Measurements from ENCODE around the gene PRIM1. TPM values are rescaled to one million over a fixed set of nuclear protein-coding genes. Genes with fewer than 3 reads are reported as not detected.

Gene PRIM1
- polyA plus RNA-seq, 3 donors = 3.6 to 6.3 (median 5.6) TPM

GRCh38 chr12:56725723-56726102 lies 26.4 kb downstream of the PRIM1 start:
- intact Hi-C loops (cut with micrococcal nuclease) = loop anchor here (1.0 to 10.0 kb wide), 3 partner anchors 37 to 81 kb away; partner anchors contain the start of genes PTGES3 (in 2 of the 2) and ATP5F1B (in 1 of the 2)
- peaks cover 34% of the 10 kb centered on the region for H4K20me1 ChIP-seq (ENCODE audit: insufficient read depth, low read length)
- H2AFZ ChIP-seq (ENCODE audit: insufficient read depth, low read depth, low read length, poor library complexity, severe bottlenecking) = peak overlapping the region; percentile 82
- peaks cover 73% of the 10 kb centered on the region for H3K79me2 ChIP-seq (ENCODE audit: insufficient read depth, low read length)
- peak overlapping the region; percentile 67 to 99 (median 98) for H3K4me3 ChIP-seq (replicated peaks in 1 of 3; ENCODE audit: low read depth in 2 of 3, low read length in 3 of 3)
- Mint-ChIP-seq H3K4me3 (peak overlapping the region; percentile 98), H3K27ac (peak overlapping the region; percentile 97 to 99 (median 98)), H3K4me1 (peaks cover 43% of the 10 kb centered on the region), H3K36me3 (peaks cover 18 to 23% of the 10 kb centered on the region in 2 donors), H3K9me3 (no peaks in the 10 kb centered on the region), H3K27me3 (ENCODE audit: low read depth in 3 of 3) (peaks cover 0 to 2% (median 0%) of the 10 kb centered on the region in 3 donors)
- no peak for TF ChIP-seq CTCF (IDR thresholded peaks at IDR 0.05)
- no peaks in the 10 kb centered on the region for H3K9me3 ChIP-seq (replicated peaks in 1 of 2; ENCODE audit: control insufficient read depth in 1 of 2, insufficient read depth in 1 of 2, low read length in 2 of 2)
- peak overlapping the region; percentile 93 to 97 for H3K27ac ChIP-seq (ENCODE audit: low read depth in 1 of 2, low read length in 2 of 2)
- H3K9ac ChIP-seq (ENCODE audit: insufficient read depth, low read length, poor library complexity, severe bottlenecking) = peak overlapping the region; percentile 90
- no CpG with 5 or more reads among the region's 7 CpGs for WGBS (ENCODE audit: insufficient coverage)
- H3K27me3 ChIP-seq (ENCODE audit: control insufficient read depth in 2 of 2, insufficient read depth in 2 of 2, low read length in 2 of 2) = no peaks in the 10 kb centered on the region
- H3K36me3 ChIP-seq (replicated peaks in 1 of 2; ENCODE audit: control insufficient read depth in 1 of 2, insufficient read depth in 2 of 2, low read length in 2 of 2) = peaks cover 5 to 20% of the 10 kb centered on the region in 2 donors
- peak overlapping the region; percentile 89 for H3K4me2 ChIP-seq (replicated peaks; ENCODE audit: extremely low read depth, low read length, poor library complexity, severe bottlenecking)
- peaks cover 41 to 54% of the 10 kb centered on the region in 2 donors for H3K4me1 ChIP-seq (ENCODE audit: control insufficient read depth in 1 of 2, insufficient read depth in 2 of 2, low read length in 2 of 2)
- no peak for DNase-seq

GRCh38 chr12:56724972-56725722 lies 27.0 kb downstream of the PRIM1 start, which contains the start of gene NACA:
TSS of gene NACA (minus strand) at chr12:56725299. CDS start at chr12:56724521, 778 bp downstream.
- peak; percentile 98 to 99 (median 99) for DNase-seq
- Histone ChIP-seq H4K20me1 (ENCODE audit: insufficient read depth, low read length) (peaks cover 40% of the 10 kb centered on the region), H3K9ac (ENCODE audit: insufficient read depth, low read length, poor library complexity, severe bottlenecking) (peak within 1 kb of the TSS; percentile 90), H2AFZ (ENCODE audit: insufficient read depth, low read depth, low read length, poor library complexity, severe bottlenecking) (peak within 1 kb of the TSS; percentile 82), H3K79me2 (ENCODE audit: insufficient read depth, low read length) (peaks cover 78% of the 10 kb centered on the region), H3K27me3 (ENCODE audit: control insufficient read depth in 2 of 2, insufficient read depth in 2 of 2, low read length in 2 of 2) (no peaks in the 10 kb centered on the region), H3K36me3 (replicated peaks in 1 of 2; ENCODE audit: control insufficient read depth in 1 of 2, insufficient read depth in 2 of 2, low read length in 2 of 2) (peaks cover 5 to 24% of the 10 kb centered on the region in 2 donors), H3K27ac (ENCODE audit: low read depth in 1 of 2, low read length in 2 of 2) (peak within 1 kb of the TSS; percentile 93 to 97), H3K4me1 (ENCODE audit: control insufficient read depth in 1 of 2, insufficient read depth in 2 of 2, low read length in 2 of 2) (peaks cover 47 to 60% of the 10 kb centered on the region in 2 donors), H3K4me2 (replicated peaks; ENCODE audit: extremely low read depth, low read length, poor library complexity, severe bottlenecking) (peak within 1 kb of the TSS; percentile 89), H3K9me3 (replicated peaks in 1 of 2; ENCODE audit: control insufficient read depth in 1 of 2, insufficient read depth in 1 of 2, low read length in 2 of 2) (no peaks in the 10 kb centered on the region), H3K4me3 (replicated peaks in 1 of 3; ENCODE audit: low read depth in 2 of 3, low read length in 3 of 3) (peak within 1 kb of the TSS; percentile 67 to 99 (median 98))
- Mint-ChIP-seq H3K27ac (peak within 1 kb of the TSS; percentile 97 to 99 (median 98)), H3K27me3 (ENCODE audit: low read depth in 3 of 3) (peaks cover 0 to 2% (median 0%) of the 10 kb centered on the region in 3 donors), H3K4me3 (peak within 1 kb of the TSS; percentile 98), H3K4me1 (peaks cover 48% of the 10 kb centered on the region), H3K9me3 (no peaks in the 10 kb centered on the region), H3K36me3 (peaks cover 21 to 25% of the 10 kb centered on the region in 2 donors)
- TF ChIP-seq CTCF (IDR thresholded peaks at IDR 0.05) = no peak
- WGBS (ENCODE audit: insufficient coverage) = 0% methylated on average over 40 of the region's 46 CpGs
- intact Hi-C loops (cut with micrococcal nuclease) = loop anchor here (5.0 to 10.0 kb wide), 3 partner anchors 38 to 80 kb away; partner anchors contain the start of genes ATP5F1B (in 2 of the 2) and PTGES3 (in 1 of the 2)
